Type B pancreatic cell (in vitro differentiated cells): ENCODE measurements around the gene IL12RB1. TPM values are rescaled to one million over a fixed set of nuclear protein-coding genes. Genes with fewer than 3 reads are reported as not detected.

Experiments
- DNase-seq: peaks from one replicate; pipeline ENCODE4 v3.0.0; 2021; ENCODE audit warnings: mixed read lengths; ENCODE audit not compliant: unreplicated experiment; ENCODE audit errors: extremely low spot score
- H3K27ac Mint-ChIP-seq: 2 replicates; pipeline ENCODE4 v1.8.0; 2021; ENCODE audit warnings: mild to moderate bottlenecking, mixed read lengths
- H3K27me3 Mint-ChIP-seq: 2 replicates; pipeline ENCODE4 v1.8.0; 2021; ENCODE audit warnings: mixed read lengths
- H3K36me3 Mint-ChIP-seq: 2 replicates; pipeline ENCODE4 v1.8.0; 2021; ENCODE audit warnings: mixed read lengths
- H3K4me1 Mint-ChIP-seq: one replicate; pipeline ENCODE4 v1.8.0; 2021; ENCODE audit warnings: mixed read lengths; ENCODE audit not compliant: unreplicated experiment
- H3K4me3 Mint-ChIP-seq: 2 replicates; pipeline ENCODE4 v1.8.0; 2021; ENCODE audit warnings: mild to moderate bottlenecking, mixed read lengths
- H3K9me3 Mint-ChIP-seq: 2 replicates; pipeline ENCODE4 v1.8.0; 2021; ENCODE audit warnings: mixed read lengths
- total RNA-seq: library from RNA; stranded (reverse); gene quantifications from 2 replicates; pipeline ENCODE4 v1.2.1, GENCODE V29; 2021; ENCODE audit warnings: low replicate concordance
- TF ChIP-seq, protein P1 (sequence below): fragments of 200-600 bp; sonication (generic); conservative IDR thresholded peaks from 2 replicates; pipeline ENCODE4 v1.5.0; 2021; ENCODE audit warnings: antibody characterized with exemption, mild to moderate bottlenecking

IL12RB1 gene
- total RNA-seq, 1 donor from 2014 or later = not detected

- Mint-ChIP-seq H3K4me1 (no peaks in the 10 kb centered on the region), H3K36me3 (no peaks in the 10 kb centered on the region), H3K4me3 (no peak overlapping the region), H3K9me3 (no peaks in the 10 kb centered on the region), H3K27ac (no peak overlapping the region), H3K27me3 (peaks cover 4% of the 10 kb centered on the region)
- TF ChIP-seq, protein P1, sequence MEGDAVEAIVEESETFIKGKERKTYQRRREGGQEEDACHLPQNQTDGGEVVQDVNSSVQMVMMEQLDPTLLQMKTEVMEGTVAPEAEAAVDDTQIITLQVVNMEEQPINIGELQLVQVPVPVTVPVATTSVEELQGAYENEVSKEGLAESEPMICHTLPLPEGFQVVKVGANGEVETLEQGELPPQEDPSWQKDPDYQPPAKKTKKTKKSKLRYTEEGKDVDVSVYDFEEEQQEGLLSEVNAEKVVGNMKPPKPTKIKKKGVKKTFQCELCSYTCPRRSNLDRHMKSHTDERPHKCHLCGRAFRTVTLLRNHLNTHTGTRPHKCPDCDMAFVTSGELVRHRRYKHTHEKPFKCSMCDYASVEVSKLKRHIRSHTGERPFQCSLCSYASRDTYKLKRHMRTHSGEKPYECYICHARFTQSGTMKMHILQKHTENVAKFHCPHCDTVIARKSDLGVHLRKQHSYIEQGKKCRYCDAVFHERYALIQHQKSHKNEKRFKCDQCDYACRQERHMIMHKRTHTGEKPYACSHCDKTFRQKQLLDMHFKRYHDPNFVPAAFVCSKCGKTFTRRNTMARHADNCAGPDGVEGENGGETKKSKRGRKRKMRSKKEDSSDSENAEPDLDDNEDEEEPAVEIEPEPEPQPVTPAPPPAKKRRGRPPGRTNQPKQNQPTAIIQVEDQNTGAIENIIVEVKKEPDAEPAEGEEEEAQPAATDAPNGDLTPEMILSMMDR = no peak
- DNase-seq = no peak
These were observed 26.3 kb downstream of the IL12RB1 start for GRCh38 chr19:18060472-18060871.

GRCh38 chr19:18059902-18060301, 26.8 kb downstream of the IL12RB1 start:
- Mint-ChIP-seq H3K27ac (no peak overlapping the region), H3K36me3 (no peaks in the 10 kb centered on the region), H3K9me3 (no peaks in the 10 kb centered on the region), H3K27me3 (peaks cover 4% of the 10 kb centered on the region), H3K4me1 (no peaks in the 10 kb centered on the region), H3K4me3 (no peak overlapping the region)
- TF ChIP-seq, protein P1 = no peak
- no peak for DNase-seq

GRCh38 chr19:18059297-18059696, 27.4 kb downstream of the IL12RB1 start:
- Mint-ChIP-seq H3K27ac (no peak overlapping the region), H3K9me3 (no peaks in the 10 kb centered on the region), H3K4me1 (no peaks in the 10 kb centered on the region), H3K27me3 (peaks cover 4% of the 10 kb centered on the region), H3K4me3 (no peak overlapping the region), H3K36me3 (no peaks in the 10 kb centered on the region)
- TF ChIP-seq, protein P1 = no peak
- no peak for DNase-seq

- Mint-ChIP-seq H3K4me3 (peak overlapping the region; percentile 64), H3K36me3 (no peaks in the 10 kb centered on the region), H3K9me3 (no peaks in the 10 kb centered on the region), H3K27ac (peak overlapping the region; percentile 29), H3K4me1 (no peaks in the 10 kb centered on the region), H3K27me3 (peaks cover 6% of the 10 kb centered on the region)
- TF ChIP-seq, protein P1 = peak; percentile 97
- DNase-seq = peak; percentile 89
These were observed 28.3 kb downstream of the IL12RB1 start for GRCh38 chr19:18058208-18059009.

DNA sequence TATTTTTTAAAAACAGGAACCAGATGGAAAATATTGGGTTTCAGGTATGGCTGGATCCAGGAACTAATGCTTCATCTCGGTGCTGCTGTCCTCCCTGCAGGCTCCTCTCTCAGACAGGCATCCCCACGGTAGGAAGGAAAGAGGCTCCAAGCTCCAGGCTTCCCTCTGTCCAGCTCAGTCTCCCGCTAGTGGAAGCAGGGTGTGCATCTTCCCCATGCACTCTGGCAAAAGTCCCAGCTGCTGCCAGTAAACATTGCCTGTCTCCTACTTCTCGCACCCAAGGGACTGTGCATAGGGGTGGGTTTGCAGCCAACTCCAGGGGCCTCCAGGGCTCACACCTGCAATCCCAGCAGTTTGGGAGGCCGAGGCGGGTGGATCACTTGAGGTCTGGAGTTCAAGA, 29.2 kb downstream of the IL12RB1 start:
- Mint-ChIP-seq H3K36me3 (no peaks in the 10 kb centered on the region), H3K9me3 (no peaks in the 10 kb centered on the region), H3K27me3 (peaks cover 7% of the 10 kb centered on the region), H3K27ac (no peak overlapping the region), H3K4me1 (no peaks in the 10 kb centered on the region), H3K4me3 (no peak overlapping the region)
- DNase-seq = no peak
- TF ChIP-seq, protein P1 = no peak
